Measurements from ENCODE around the gene MINDY4.

DNA sequence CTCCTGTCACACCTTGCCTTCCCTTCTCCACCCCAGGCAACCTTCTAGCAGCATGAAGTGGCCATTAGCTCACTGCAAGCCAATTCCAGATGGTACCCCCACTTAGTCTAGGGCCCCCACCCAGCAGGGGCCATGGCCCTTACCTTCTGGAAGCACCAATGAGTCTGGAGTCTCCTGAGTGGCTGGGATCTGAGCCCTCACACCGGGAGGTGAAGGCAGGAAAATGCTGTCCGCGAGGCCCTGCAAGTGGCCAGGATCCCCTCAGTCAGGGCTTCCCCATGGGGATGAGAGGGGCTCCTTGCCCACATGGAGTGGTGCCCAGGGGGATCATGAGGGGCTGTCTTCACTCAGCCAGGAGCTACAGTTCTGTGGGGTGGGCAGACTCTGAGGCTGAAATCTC lies 145.0 kb downstream of the MINDY4 start:
- TF ChIP-seq GABPA (IDR thresholded peaks at IDR 0.05 in 1 of 2, conservative IDR thresholded peaks at IDR 0.05 in 1 of 2) (no peak), RAD21 (IDR thresholded peaks at IDR 0.05) (no peak)
